NCI-H2227 (cell line): ENCODE data around the gene TIMM23B.
"Not testable (repeated sequence)": the region's sequence is repeated elsewhere in the genome, so short reads cannot be mapped to it uniquely, and the experiment has no call there.

Source experiments
- DNase-seq: peaks from one replicate; lab custom pipeline; 2025; ENCODE audit not compliant: unreplicated experiment; lab: John Stamatoyannopoulos, UW

Gene TIMM23B, protein sequence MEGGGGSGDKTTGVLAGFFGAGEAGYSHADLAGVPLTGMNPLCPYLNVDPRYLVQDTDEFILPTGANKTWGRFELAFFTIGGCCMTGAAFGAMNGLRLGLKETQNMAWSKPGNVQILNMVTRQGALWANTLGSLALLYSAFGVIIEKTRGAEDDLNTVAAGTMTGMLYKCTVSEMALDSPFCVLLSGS

DNA sequence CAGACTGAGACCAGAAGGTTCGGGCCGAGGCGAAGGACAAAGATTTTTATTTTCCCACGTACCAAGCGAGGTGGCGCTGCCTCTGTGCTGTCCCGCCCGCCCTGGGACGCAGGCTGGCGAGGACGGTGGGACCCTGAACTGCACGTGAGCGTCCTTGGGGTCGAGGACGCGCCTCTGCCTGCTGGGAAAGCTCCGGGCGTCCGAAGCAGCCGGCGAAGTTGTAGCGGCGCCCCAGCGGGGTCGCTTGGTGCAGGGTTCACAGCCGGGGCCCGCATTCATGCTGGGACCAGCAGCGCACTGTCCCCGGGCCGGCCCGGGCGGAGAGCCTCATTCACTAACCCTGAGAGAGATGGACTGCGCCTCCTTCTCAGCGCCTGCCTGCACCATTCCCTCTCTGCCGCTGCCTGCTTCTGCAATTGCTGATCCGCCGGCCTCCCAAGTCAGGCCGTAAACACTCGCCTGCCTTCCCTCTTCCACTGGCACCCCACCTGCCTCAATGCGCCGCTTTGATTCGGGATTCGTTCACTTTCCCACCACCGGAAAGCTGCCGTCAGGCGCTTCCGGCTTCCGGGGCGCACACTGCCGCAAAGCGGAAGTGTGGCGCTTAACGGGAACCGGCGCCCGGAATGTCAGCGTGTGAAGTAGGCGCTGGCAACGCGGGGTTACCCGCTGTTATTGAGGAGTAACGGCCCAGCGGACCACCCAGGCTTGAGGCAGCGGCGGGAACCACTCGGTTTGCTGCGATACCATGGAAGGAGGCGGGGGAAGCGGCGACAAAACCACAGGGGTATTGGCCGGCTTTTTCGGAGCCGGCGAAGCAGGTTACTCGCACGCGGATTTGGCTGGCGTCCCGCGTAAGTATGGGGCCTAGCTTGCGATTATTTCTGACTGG is at the start of gene TIMM23B, which contains the start of gene PARG:
TSS of gene TIMM23B (plus strand) at position 607 of the 892 bp plus-strand sequence. CDS start at position 749, 142 bp downstream.
TSS of gene PARG (minus strand) at position 581 of the 892 bp plus-strand sequence. CDS start at position 279, 302 bp downstream.
- peak; percentile 80 for DNase-seq

DNA sequence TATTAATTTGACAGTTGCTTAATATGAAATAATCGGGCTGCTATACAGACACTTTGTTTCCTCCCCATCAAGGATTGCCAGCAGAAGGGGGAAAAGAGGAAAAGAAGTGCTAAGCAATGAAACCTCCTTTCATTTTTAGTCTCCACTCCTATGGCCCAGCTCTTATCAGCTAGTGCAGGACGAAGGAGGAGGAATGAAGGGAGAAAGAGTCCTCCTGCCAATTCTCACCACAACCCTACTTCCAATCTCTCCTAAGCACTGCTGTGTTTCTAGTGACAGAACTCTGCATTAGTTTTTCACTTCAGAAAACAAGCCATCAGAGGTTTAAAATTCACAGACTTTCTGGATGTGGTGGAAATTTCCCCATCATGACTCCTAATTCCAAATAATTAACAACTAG is 41.9 kb upstream of the TIMM23B start:
- DNase-seq: not testable (repeated sequence)

GRCh38 chr10:49900406-49900805 is 41.4 kb upstream of the TIMM23B start:
- DNase-seq: not testable (repeated sequence)

DNA sequence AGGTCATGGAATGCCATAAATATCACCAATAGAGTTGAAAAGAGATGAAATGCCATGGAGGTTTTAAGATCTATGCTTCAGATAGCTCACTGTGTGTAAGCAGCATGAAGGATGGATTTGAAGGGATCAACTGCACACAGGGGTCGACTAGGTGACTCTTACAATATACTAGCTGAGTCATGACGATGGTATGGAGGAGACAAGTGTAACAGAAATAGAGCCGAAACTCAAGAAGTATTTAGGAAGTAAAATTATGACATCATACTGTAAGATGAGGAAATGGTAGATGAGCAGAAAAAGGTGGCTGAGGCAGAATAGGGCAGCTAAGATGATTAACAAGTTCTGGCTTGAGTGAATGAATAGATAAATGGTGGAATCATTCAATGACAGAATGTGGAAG is 38.0 kb upstream of the TIMM23B start:
- not testable (repeated sequence) for DNase-seq

DNA sequence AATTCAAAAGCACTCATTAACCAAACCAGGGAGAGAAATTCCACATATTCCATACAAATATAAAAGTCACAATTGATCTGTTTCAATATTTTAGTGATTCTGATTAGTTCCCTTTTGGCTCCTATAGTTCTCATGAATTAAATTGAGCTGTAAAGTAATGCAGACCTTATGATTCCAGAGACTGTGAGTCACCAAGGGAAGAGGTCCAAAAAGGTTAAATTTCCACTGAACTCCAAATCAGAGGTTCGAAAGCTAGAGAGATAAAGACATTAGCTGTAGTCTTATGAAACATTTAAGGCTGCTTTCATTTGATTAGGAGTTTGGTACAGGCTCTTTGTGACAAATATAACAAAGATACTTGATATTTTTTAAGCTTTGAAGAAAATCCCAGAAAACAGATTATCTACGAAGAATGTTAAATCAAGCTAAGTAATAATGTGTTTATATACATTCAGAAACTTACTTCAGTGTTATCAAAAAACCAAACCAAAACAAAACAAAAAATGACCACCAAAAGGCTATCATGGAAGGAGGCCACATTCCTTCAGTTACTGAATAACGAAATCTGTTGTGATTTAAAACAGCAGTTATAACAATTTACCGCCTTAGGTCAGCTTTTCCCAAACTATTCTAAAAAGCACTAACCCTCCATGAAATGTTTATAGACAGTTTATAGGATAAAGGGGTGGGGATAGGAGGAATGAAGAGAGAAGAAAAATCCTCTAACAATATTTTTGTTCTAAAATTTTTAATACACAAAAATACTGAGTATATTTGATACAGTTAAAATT is 33.4 kb upstream of the TIMM23B start:
- not testable (repeated sequence) for DNase-seq

- not testable (repeated sequence) for DNase-seq
Measured at GRCh38 chr10:49910295-49910694, 31.6 kb upstream of the TIMM23B start.

DNA sequence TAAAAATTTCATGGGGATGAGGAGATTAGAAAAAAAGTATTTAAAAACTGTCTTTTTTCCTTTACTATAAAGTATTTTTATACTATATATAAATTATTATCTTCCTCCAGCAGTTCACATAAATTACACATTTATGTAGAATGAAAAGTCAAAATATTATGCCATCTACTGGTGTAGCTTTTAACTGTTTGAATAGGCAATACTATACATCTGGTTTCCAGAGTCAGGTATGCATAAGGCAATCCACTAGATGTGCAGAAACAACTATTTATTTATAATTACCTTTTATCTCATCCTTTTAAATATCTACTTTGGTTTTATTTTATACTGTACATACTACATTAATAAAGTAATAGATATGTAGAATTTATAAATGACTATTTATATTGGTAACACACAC is 25.4 kb upstream of the TIMM23B start:
- DNase-seq: not testable (repeated sequence)

DNA sequence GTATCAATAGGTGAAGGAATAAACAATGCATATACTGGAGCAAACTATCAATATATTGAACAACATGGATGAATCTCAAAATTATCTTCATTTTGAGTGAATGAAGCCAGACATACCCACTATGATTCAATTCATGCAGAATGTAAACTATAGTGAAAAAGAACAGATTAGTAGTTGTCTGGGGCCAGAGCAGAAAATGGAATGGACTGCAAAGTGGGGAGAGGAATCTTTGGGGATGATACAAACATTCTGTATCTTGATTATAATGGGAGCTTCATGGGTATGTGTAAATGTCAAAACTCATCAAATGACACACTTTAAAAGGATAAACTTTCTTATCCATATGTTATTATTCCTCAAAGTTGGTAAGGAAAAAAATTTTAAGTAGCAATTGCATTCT is 23.9 kb upstream of the TIMM23B start:
- DNase-seq: not testable (repeated sequence)

GRCh38 chr10:49922041-49922440 is 19.8 kb upstream of the TIMM23B start:
- not testable (repeated sequence) for DNase-seq

- not testable (repeated sequence) for DNase-seq
Measured at GRCh38 chr10:49923572-49923971, 18.3 kb upstream of the TIMM23B start.

GRCh38 chr10:49931276-49931675 is 10.6 kb upstream of the TIMM23B start:
- DNase-seq: not testable (repeated sequence)

GRCh38 chr10:49931959-49932728 is 9.7 kb upstream of the TIMM23B start:
- not testable (repeated sequence) for DNase-seq

- DNase-seq: not testable (repeated sequence)
Measured at GRCh38 chr10:49942339-49942705, 469 bp downstream of the TIMM23B start.

GRCh38 chr10:49943607-49944006 is 1.8 kb downstream of the TIMM23B start:
- not testable (repeated sequence) for DNase-seq

GRCh38 chr10:49948142-49948541 is 6.3 kb downstream of the TIMM23B start:
- DNase-seq: not testable (repeated sequence)

DNA sequence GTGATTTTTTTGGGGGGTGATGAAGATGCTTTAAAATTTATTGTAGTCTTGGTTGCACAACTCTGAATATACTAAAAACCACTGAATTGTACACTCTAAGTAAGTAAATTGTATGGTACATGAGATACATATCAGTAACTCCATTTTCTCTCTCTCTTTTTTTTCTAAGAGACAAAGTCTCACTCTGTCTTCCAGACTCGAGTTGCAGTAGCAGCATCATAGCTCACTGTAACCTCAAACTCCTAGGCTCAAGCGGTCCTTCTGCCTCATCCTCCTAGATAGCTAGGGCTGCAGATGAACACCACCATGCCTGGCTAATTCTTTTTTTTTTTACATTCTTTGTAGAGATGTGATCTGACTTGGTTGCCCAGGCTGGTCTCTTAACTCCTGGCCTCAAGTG is 6.9 kb downstream of the TIMM23B start:
- not testable (repeated sequence) for DNase-seq

GRCh38 chr10:49952006-49952405 is 10.2 kb downstream of the TIMM23B start:
- not testable (repeated sequence) for DNase-seq

- not testable (repeated sequence) for DNase-seq
Measured at GRCh38 chr10:49953122-49953521, 11.3 kb downstream of the TIMM23B start.

- DNase-seq: not testable (repeated sequence)
Measured at GRCh38 chr10:49970331-49970857, 28.5 kb downstream of the TIMM23B start.

DNA sequence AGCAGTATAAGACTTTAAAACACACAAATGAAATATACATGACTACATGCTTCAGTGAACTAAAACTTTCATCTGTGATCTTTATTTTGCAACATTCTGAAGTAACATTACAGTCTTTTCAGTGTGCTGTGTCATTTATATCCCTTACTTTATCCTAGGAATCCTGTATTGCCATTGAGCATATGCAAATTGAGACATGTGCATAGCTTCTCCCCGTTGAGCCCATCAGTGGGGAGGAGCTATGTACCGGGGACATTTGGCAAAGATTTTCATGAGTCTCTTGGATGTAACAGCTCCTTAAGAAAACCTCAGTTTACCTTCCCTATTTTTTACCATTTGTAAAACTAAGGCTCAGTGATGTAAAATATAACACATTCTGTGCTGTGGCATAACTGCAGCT is 29.6 kb downstream of the TIMM23B start:
- DNase-seq: not testable (repeated sequence)
